HG02885 (cell line): Measurements from ENCODE around the gene METTL3.
A peak's percentile ranks its signal among the peaks of the same experiment; 100 is the strongest.

Experiments
- ATAC-seq: cut with Tn5 transposase; IDR thresholded peaks from one replicate; pipeline ENCODE4 v1.9.1; 2021; ENCODE audit warnings: mild to moderate bottlenecking; ENCODE audit not compliant: unreplicated experiment, poor library complexity

Gene METTL3

GRCh38 chr14:21486640-21487087 is 24.5 kb downstream of the METTL3 start:
- ATAC-seq = no peak

DNA sequence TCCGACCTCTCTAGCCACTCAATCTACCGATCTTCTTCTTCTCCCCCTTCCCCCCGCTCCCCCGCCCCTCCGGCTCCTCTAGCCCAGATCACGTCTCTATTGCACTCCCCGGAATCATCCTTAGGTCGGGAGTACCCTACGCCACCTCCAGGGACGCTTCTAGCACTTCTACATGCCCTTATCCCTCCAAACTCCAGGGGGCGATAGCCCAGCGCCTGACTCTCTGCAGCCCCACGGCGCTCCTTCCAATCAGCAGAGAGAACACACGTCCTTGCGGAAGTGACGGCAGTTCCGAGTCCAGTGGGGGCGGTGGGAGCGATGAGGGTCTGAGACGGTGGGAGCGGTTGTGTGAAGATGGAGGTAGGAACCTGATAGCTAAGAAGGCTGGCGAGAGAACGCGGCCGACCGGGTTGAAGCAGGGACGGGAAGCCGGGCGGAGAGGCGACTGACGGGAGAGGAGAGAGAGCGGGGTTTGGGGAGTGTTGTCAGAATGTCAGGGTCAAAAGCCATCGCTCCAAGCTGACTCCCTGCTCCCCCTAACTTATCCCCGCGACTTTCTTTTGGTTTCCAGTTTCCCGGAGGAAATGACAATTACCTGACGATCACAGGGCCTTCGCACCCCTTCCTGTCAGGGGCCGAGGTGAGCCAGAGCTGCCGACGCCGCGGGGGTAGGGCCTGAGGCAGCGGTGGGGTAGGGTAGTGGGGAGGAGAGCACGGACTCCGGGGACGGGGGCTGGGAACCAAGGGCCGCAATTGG is 34.0 kb downstream of the METTL3 start, which contains the start of the genes RAB2B and TOX4:
TSS of gene RAB2B (minus strand) at position 35 of the 757 bp plus-strand sequence. CDS start 87 bp downstream, outside the sequence.
TSS of gene TOX4 (plus strand) at position 271 of the 757 bp plus-strand sequence. CDS start at position 355, 84 bp downstream.
- peak; percentile 100 for ATAC-seq

DNA sequence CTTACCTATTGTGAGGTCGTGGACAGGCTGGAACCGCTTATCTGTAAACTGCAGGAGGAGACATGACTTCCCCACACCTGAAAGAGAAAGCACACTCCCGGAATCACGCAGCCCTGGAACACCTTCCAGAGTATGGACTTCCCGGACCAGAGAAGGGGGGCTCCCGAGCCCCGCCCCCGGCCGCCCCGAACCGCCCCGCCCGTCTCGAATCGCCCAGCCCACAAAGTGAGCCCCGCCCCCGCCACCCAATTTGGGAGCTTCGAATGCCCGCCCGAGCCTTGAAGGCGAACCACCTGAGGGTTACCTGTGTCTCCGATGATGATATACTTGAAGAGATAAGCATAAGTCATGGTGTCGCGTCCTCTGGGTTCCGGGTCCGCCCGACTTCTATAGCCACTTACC is 34.6 kb downstream of the METTL3 start:
- peak; percentile 40 for ATAC-seq

DNA sequence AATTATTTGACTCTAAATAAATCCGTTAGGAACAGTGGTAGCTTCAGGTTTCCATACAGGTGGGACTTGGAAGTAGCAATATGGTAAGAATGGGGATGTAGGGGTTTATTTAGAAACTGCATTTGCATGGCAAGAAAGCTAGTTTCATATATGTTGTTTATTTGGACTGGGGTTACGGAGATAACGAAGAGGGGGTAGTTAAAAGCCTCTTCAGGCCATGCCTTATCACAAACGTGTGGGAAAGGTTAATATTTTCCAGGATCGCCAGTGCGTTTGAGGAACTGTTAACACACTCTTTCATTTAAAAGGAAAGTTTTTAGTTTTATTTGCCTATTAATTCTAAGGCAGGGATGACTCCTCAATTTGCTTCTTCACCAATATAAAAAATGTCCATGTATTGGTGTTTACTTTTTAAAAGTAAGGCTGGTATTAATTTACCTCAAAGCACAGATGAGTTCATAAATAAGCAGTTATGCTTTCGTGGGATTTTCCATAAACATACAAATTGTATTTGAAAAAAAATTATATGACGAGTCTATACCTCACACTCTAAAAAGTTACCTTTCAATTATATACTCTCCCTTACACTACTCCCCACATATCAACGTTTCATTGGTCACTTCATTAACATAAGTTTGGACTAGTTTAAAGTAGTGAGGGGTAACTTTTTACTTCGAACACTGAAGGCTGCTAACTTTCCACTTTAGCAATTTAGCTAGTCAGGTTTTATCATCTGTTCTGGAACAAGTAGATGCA is 35.2 kb downstream of the METTL3 start:
- no peak for ATAC-seq

- no peak for ATAC-seq
Observed at GRCh38 chr14:21467616-21468015, 43.5 kb downstream of the METTL3 start.

DNA sequence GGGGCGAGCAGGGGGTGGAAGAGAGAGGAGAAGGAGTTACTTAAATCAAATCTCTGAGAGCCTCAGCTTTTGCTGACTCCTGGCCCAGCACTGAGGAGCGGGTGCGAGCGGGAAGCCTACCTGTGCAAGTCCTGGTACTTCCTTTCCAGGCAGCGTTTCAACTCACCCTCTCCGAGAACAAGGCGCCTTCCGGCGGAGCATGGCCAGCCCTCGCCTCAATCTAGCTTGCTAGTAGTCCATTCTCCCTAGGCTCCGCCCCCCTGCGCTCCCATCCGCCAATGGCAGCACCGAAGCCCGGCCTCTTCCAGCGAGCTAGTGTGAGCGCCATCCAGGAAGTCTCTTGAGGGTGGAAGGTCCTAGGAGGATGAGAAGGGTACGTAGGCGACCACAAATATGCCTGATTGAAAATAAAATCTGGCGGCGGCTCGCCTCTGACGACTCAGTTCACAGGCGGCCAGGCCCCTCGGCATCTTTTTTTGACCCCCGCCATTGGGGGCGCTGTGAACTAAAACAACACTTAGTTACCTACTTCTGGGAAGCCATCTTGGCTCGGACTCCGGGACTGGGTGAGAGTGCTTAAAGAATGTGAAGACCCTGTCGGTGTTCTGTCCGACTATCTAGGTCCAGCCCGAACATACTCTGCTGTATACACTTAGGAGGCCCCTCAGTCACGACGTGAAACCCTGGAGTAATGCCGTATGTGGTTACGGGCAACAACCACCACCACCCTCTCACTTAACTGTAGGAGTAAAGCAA is 55.0 kb downstream of the METTL3 start, which contains the start of gene CHD8:
TSS of gene CHD8 (minus strand) at position 212 of the 756 bp plus-strand sequence. CDS start 24,480 bp downstream, outside the sequence.
- peak; percentile 97 for ATAC-seq

DNA sequence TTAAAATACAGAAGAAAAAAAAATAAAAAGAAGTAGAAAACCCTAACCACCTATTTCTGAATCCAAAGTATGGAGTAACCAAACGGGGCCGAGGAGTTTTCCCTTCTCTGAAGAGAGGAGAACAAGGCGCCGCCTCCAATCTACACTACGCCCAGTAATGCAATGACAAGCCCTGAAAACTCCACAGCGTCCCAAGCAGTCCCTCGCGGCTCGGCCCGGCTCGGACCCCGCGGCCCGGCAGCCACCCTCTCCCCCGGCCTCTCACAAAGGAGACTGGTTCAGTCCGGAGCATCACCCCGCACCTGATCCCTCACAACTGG is 55.6 kb downstream of the METTL3 start:
- peak; percentile 19 for ATAC-seq

GRCh38 chr14:21454843-21455544 is 56.1 kb downstream of the METTL3 start:
- ATAC-seq = no peak

DNA sequence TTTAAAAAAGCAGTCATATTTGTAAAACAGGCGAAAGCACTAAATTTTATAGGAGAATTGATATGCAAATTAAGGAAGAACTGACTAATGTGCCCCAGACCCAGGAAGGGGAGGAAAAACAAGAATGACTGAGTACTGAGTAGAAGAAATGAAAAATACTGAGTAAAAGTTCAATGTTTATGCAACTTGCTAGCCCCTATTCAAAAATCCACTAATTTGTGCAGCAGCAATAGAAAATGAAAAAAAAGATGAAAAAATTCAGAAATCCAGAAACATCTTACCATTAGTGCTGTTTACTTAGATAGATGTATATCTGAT is 61.3 kb downstream of the METTL3 start:
- ATAC-seq = no peak
